T-cell (primary cell): ENCODE data around the gene SMURF1. TPM values are rescaled to one million over a fixed set of nuclear protein-coding genes. Genes with fewer than 3 reads are reported as not detected.

Experiments used
- ATAC-seq, 4 experiments: fragments of 200-7000 bp in 3 of 4; fragments of 150-1000 bp in 1 of 4; cut with Tn5 transposase; replicated peaks in 1 of 4; 1 replicate in 3 of 4; 2 replicates in 1 of 4; pipeline ENCODE4 v1.10.0; 2021; ENCODE audit warnings: moderate library complexity in 3 of 4, mild to moderate bottlenecking in 2 of 4, moderate number of reproducible peaks in 1 of 4
- CTCF ChIA-PET, 2 donors: fragments of 300-600 bp; sonication (Branson Sonifier 250); formaldehyde crosslinking; loops; one replicate each; lab custom pipeline; 2022; ENCODE audit warnings: antibody characterized with exemption in 2 of 2; lab: Charles Lee
- POLR2A ChIA-PET, 2 donors: fragments of 300-600 bp; sonication (Branson Sonifier 250); formaldehyde crosslinking; loops; one replicate each; lab custom pipeline; 2022; ENCODE audit warnings: antibody characterized with exemption in 2 of 2; lab: Charles Lee
- DNase-seq, 35 experiments: peaks; one replicate each; pipeline versions ENCODE4 v3.0.0 to v3.0.0-alpha.2; 2013 to 2023
- H3K27ac ChIP-seq: one replicate; pipeline ENCODE4 v1.5.1; 2013; ENCODE audit warnings: low read length
- H3K27me3 ChIP-seq, 2 experiments: replicated peaks in 1 of 2; 1 replicate in 1 of 2; 2 replicates in 1 of 2; pipeline versions ENCODE4 v1.6.1 to v1.7.0; 2013; ENCODE audit warnings: low read length in 1 of 2, mixed read lengths in 1 of 2; ENCODE audit not compliant: control insufficient read depth in 2 of 2, insufficient read depth in 2 of 2; ENCODE audit errors: extremely low read depth in 1 of 2
- H3K36me3 ChIP-seq, 2 donors: 1 replicate in 1 of 2; 2 replicates in 1 of 2; pipeline versions ENCODE4 v1.6.1 to v1.7.0; 2013; ENCODE audit warnings: low read length in 1 of 2; ENCODE audit not compliant: control insufficient read depth in 2 of 2, insufficient read depth in 1 of 2; ENCODE audit errors: extremely low read depth in 1 of 2
- H3K4me1 ChIP-seq, 2 experiments: 1 replicate in 1 of 2; 2 replicates in 1 of 2; pipeline versions ENCODE4 v1.6.1 to v1.7.0; 2013; ENCODE audit warnings: low read length in 2 of 2, mixed read lengths in 1 of 2; ENCODE audit not compliant: insufficient read depth in 2 of 2, control insufficient read depth in 1 of 2; ENCODE audit errors: extremely low read depth in 1 of 2
- H3K4me3 ChIP-seq, 2 donors: 1 replicate in 1 of 2; 2 replicates in 1 of 2; pipeline versions ENCODE4 v1.5.1 to v1.7.0; 2013; ENCODE audit warnings: mild to moderate bottlenecking in 2 of 2, low read length in 1 of 2, moderate library complexity in 1 of 2; ENCODE audit not compliant: control insufficient read depth in 1 of 2; ENCODE audit errors: extremely low read depth in 1 of 2
- H3K9me3 ChIP-seq: 2 replicates; pipeline ENCODE4 v1.7.0; 2013
- H3K27ac Mint-ChIP-seq, 2 donors: one replicate each; pipeline ENCODE4 v1.8.0; 2020 to 2021; ENCODE audit warnings: mild to moderate bottlenecking in 2 of 2, mixed read lengths in 2 of 2
- H3K27me3 Mint-ChIP-seq, 2 donors: one replicate each; pipeline ENCODE4 v1.8.0; 2021 to 2022; ENCODE audit warnings: mixed read lengths in 2 of 2
- H3K36me3 Mint-ChIP-seq: one replicate; pipeline ENCODE4 v1.8.0; 2021; ENCODE audit warnings: mixed read lengths
- H3K4me1 Mint-ChIP-seq, 3 donors: one replicate each; pipeline ENCODE4 v1.8.0; 2020 to 2022; ENCODE audit warnings: mixed read lengths in 3 of 3, mild to moderate bottlenecking in 1 of 3
- H3K4me3 Mint-ChIP-seq, 3 donors: one replicate each; pipeline ENCODE4 v1.8.0; 2020 to 2022; ENCODE audit warnings: mild to moderate bottlenecking in 3 of 3, mixed read lengths in 3 of 3, moderate library complexity in 3 of 3
- H3K9me3 Mint-ChIP-seq, 3 donors: one replicate each; pipeline ENCODE4 v1.8.0; 2020 to 2022; ENCODE audit warnings: mixed read lengths in 3 of 3
- WGBS: methylation state at CpG from one replicate; pipeline ENCODE4 v1.1.5; 2013; ENCODE audit warnings: missing lambda C conversion rate; ENCODE audit not compliant: insufficient coverage; 5-methylcytosine and 5-hydroxymethylcytosine counted together
- total RNA-seq, 35 experiments: library from RNA in 6 of 35; stranded (reverse) in 6 of 35; fragments of 120-200 nt in 1 of 35; gene quantifications; one replicate each; pipeline versions ENCODE4 v1.2.1 to v1.2.4 and lab custom pipeline; 2013 to 2026

The SMURF1 gene
- total RNA-seq, 5 donors from 2014 or later (not counting 1 experiment from before 2014, with no cell fraction given) = 21.6 to 26.4 (median 22.7) TPM

- H3K27me3 ChIP-seq = no peaks in the 10 kb centered on the region
- peaks cover 76% of the 10 kb centered on the region for H3K36me3 Mint-ChIP-seq
- H3K27ac ChIP-seq = no peak overlapping the region
- no peak for DNase-seq
- H3K9me3 ChIP-seq = no peaks in the 10 kb centered on the region
- no peak overlapping the region for H3K4me3 Mint-ChIP-seq
- no peak overlapping the region for H3K27ac Mint-ChIP-seq
- peaks cover 3 to 7% (median 4%) of the 10 kb centered on the region in 3 donors for H3K4me1 Mint-ChIP-seq
- no peaks in the 10 kb centered on the region for H3K27me3 Mint-ChIP-seq
- no peak overlapping the region for H3K4me3 ChIP-seq
- 98% methylated on average over 25 of the region's 36 CpGs for WGBS
- peaks cover 40 to 77% of the 10 kb centered on the region in 2 donors for H3K36me3 ChIP-seq
- CTCF ChIA-PET = no interaction called here
- no peaks in the 10 kb centered on the region for H3K9me3 Mint-ChIP-seq
- POLR2A ChIA-PET = no interaction called here
- H3K4me1 ChIP-seq = no peaks in the 10 kb centered on the region
- no peak for ATAC-seq
Measured at GRCh38 chr7:99011706-99012404, 132.1 kb downstream of the SMURF1 start.

DNA sequence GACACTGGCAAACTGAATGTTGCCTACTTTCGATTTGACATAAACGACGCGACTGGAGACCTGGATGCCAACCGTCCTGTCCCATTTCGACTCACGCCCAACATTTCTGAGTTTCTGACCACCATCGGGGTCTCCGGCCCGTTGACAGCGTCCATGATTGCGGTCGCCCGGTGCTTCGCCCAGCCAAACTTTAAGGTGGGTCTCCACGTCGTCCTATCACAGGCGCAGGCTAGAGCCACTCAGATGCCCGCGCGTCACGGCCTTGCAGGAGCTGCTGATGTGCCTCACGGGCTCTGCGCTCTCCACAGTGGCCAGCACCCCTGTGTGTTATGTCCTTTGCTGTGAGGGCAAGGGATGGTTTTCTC, 132.6 kb downstream of the SMURF1 start:
- Histone ChIP-seq H3K27me3 (no peaks in the 10 kb centered on the region), H3K4me1 (no peaks in the 10 kb centered on the region), H3K27ac (no peak overlapping the region), H3K9me3 (no peaks in the 10 kb centered on the region), H3K36me3 (peaks cover 40 to 77% of the 10 kb centered on the region in 2 donors), H3K4me3 (no peak overlapping the region)
- POLR2A ChIA-PET = no interaction called here
- Mint-ChIP-seq H3K27ac (no peak overlapping the region), H3K4me1 (peaks cover 0 to 1% (median under 1%) of the 10 kb centered on the region in 3 donors), H3K27me3 (no peaks in the 10 kb centered on the region), H3K9me3 (no peaks in the 10 kb centered on the region), H3K4me3 (no peak overlapping the region), H3K36me3 (peaks cover 75% of the 10 kb centered on the region)
- 97% methylated on average over 24 of the region's 24 CpGs for WGBS
- CTCF ChIA-PET = no interaction called here
- no peak for DNase-seq
- no peak for ATAC-seq

DNA sequence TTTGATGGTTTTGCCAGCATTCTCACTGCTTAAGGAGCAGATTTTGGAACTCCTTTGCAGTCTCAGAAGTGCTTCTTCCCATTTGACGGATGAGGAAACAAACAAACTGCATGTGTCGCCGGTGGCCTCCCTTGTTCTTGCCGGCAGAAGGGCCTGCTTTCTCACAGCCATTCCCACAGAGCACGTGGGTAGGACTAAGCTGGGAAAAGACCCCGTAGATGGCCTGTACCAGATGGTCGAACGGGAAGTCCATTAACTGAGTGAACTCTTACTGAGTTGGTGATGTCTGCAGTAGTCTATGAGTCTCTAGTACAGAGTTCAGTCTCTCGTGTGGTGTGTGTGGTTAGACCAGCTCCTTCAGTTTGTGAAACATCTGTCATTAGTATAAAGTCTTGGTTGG, 133.6 kb downstream of the SMURF1 start:
- no peak overlapping the region for H3K4me3 ChIP-seq
- H3K27me3 ChIP-seq = no peaks in the 10 kb centered on the region
- 98% methylated on average over 7 of the region's 9 CpGs for WGBS
- peaks cover 42 to 83% of the 10 kb centered on the region in 2 donors for H3K36me3 ChIP-seq
- H3K9me3 Mint-ChIP-seq = no peaks in the 10 kb centered on the region
- H3K36me3 Mint-ChIP-seq = peaks cover 75% of the 10 kb centered on the region
- H3K4me1 Mint-ChIP-seq = no peaks in the 10 kb centered on the region
- H3K27ac ChIP-seq = no peak overlapping the region
- no peak for DNase-seq
- no peak for ATAC-seq
- ChIA-PET CTCF (no interaction called here), POLR2A (interaction anchor here in 1 of 2 donors (0.6 kb wide), 1 partner anchor 1566 kb away, joined by 9 read pairs; no protein-coding TSS in a partner anchor)
- H3K9me3 ChIP-seq = no peaks in the 10 kb centered on the region
- no peak overlapping the region for H3K27ac Mint-ChIP-seq
- no peaks in the 10 kb centered on the region for H3K27me3 Mint-ChIP-seq
- H3K4me1 ChIP-seq = no peaks in the 10 kb centered on the region
- H3K4me3 Mint-ChIP-seq = no peak overlapping the region

- DNase-seq (no peak), ATAC-seq (no peak)
- Mint-ChIP-seq H3K4me3 (no peak overlapping the region), H3K27me3 (no peaks in the 10 kb centered on the region), H3K9me3 (no peaks in the 10 kb centered on the region), H3K27ac (no peak overlapping the region), H3K4me1 (no peaks in the 10 kb centered on the region), H3K36me3 (peaks cover 74% of the 10 kb centered on the region)
- CTCF ChIA-PET = no interaction called here
- WGBS = 100% methylated on average over 10 of the region's 11 CpGs
- no peaks in the 10 kb centered on the region for H3K27me3 ChIP-seq
- no peak overlapping the region for H3K27ac ChIP-seq
- no peaks in the 10 kb centered on the region for H3K9me3 ChIP-seq
- POLR2A ChIA-PET = no interaction called here
- no peaks in the 10 kb centered on the region for H3K4me1 ChIP-seq
- H3K36me3 ChIP-seq = peaks cover 37 to 83% of the 10 kb centered on the region in 2 donors
- H3K4me3 ChIP-seq = no peak overlapping the region
Measured at GRCh38 chr7:99008921-99009530, 134.9 kb downstream of the SMURF1 start.

GRCh38 chr7:99008181-99008631, 135.7 kb downstream of the SMURF1 start:
- Histone ChIP-seq H3K27ac (no peak overlapping the region), H3K4me3 (no peak overlapping the region), H3K4me1 (no peaks in the 10 kb centered on the region), H3K27me3 (no peaks in the 10 kb centered on the region), H3K9me3 (no peaks in the 10 kb centered on the region), H3K36me3 (peaks cover 36 to 82% of the 10 kb centered on the region in 2 donors)
- ATAC-seq (no peak), DNase-seq (no peak)
- no peaks in the 10 kb centered on the region for H3K4me1 Mint-ChIP-seq
- no peaks in the 10 kb centered on the region for H3K9me3 Mint-ChIP-seq
- ChIA-PET POLR2A (no interaction called here), CTCF (no interaction called here)
- no peak overlapping the region for H3K4me3 Mint-ChIP-seq
- no peak overlapping the region for H3K27ac Mint-ChIP-seq
- WGBS = 97% methylated on average over 17 of the region's 23 CpGs
- peaks cover 67% of the 10 kb centered on the region for H3K36me3 Mint-ChIP-seq
- no peaks in the 10 kb centered on the region for H3K27me3 Mint-ChIP-seq

- Histone ChIP-seq H3K4me3 (no peak overlapping the region), H3K9me3 (no peaks in the 10 kb centered on the region), H3K27ac (no peak overlapping the region), H3K4me1 (no peaks in the 10 kb centered on the region), H3K27me3 (no peaks in the 10 kb centered on the region), H3K36me3 (peaks cover 33 to 81% of the 10 kb centered on the region in 2 donors)
- DNase-seq (no peak), ATAC-seq (no peak)
- ChIA-PET CTCF (no interaction called here), POLR2A (interaction anchor here in 1 of 2 donors (0.7 kb wide), 1 partner anchor 418 kb away, joined by 3 read pairs; no protein-coding TSS in a partner anchor)
- 89% methylated on average over 7 of the region's 11 CpGs for WGBS
- H3K9me3 Mint-ChIP-seq = no peaks in the 10 kb centered on the region
- no peaks in the 10 kb centered on the region for H3K27me3 Mint-ChIP-seq
- H3K4me3 Mint-ChIP-seq = no peak overlapping the region
- H3K27ac Mint-ChIP-seq = no peak overlapping the region
- peaks cover 60% of the 10 kb centered on the region for H3K36me3 Mint-ChIP-seq
- no peaks in the 10 kb centered on the region for H3K4me1 Mint-ChIP-seq
Measured at GRCh38 chr7:99006739-99007424, 137.0 kb downstream of the SMURF1 start.
